ENCODE measurements around the gene CDK14.

CDK14 gene

DNA sequence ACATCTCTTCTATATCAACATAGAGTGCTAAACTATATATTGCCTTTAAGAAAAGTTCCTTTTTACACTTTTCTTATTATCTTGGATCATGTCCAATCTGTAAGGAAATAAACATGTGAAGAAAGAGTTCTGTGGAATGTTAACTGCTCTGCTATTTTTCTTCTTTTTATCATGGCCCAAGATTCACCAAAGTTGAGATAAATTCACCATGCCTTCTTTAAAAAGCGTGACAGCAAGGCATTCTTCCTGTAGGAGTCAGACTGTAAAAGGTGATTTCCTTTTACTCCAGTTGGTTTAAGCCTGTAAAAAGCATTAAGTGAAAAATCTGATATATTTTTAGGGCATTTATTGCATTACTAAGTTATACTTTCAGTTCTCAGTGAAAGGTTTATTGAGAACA, 502.4 kb downstream of the CDK14 start:
- WGBS, 2 experiments, result 91 to 92% methylated on average over 1 of the region's 1 CpG
- Histone ChIP-seq H3K9me3 (ENCODE audit: control insufficient read depth, low read length) (no peaks in the 10 kb centered on the region), H3K36me3 (ENCODE audit: control insufficient read depth, insufficient read depth, low read length) (no peaks in the 10 kb centered on the region), H3K4me1 (ENCODE audit: control insufficient read depth, insufficient read depth, low read length) (no peaks in the 10 kb centered on the region), H3K27me3 (ENCODE audit: control insufficient read depth, insufficient read depth, low read length, poor library complexity, severe bottlenecking) (no peaks in the 10 kb centered on the region), H3K27ac (ENCODE audit: insufficient read depth, low read depth, low read length, poor library complexity, severe bottlenecking) (no peak overlapping the region), H3K4me3 (ENCODE audit: insufficient read depth, low read depth, low read length) (no peak overlapping the region)

DNA sequence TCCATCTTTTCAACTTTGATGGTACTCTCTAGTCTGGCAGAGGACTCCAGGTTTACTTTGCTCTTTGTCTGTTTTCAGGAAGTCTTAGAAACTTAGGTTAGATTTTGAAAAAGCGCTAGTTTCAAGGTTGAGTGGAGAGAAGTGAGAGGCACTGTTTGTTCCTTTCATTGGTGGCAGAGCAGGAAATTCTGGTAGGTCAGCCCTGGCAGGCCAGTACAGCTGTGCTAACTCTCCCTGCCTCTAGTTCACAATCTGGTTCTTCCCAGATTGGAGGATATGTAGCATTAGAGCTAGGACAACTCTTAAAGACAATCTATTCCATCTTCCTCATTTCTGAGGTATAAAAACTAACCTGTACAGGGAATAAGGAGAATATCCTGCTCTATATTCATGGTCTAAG, 507.2 kb downstream of the CDK14 start:
- Histone ChIP-seq H3K4me1 (ENCODE audit: control insufficient read depth, insufficient read depth, low read length) (no peaks in the 10 kb centered on the region), H3K27ac (ENCODE audit: insufficient read depth, low read depth, low read length, poor library complexity, severe bottlenecking) (no peak overlapping the region), H3K9me3 (ENCODE audit: control insufficient read depth, low read length) (no peaks in the 10 kb centered on the region), H3K36me3 (ENCODE audit: control insufficient read depth, insufficient read depth, low read length) (no peaks in the 10 kb centered on the region), H3K27me3 (ENCODE audit: control insufficient read depth, insufficient read depth, low read length, poor library complexity, severe bottlenecking) (no peaks in the 10 kb centered on the region), H3K4me3 (ENCODE audit: insufficient read depth, low read depth, low read length) (no peak overlapping the region)
- WGBS, 2 experiments, result 95 to 96% methylated on average over 1 of the region's 1 CpG

DNA sequence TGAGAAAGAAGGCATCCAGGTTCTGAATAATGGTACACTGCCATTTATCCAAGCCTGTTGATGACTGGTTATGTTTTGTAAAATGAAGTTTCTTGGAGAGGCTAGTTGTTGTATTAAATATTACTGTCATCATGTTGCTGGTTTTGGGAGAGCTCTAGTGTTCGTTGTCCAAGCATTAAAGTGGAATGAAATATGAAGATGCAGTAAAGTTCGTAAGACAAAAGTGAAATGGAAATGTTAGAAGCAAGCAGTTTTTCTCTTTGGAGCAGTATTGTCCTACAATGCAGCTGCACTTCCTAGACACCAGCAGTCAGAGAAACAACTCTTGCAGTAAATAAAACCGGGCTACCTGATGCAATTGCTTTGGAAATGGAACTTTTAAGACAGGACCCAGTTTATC, 511.3 kb downstream of the CDK14 start:
- H3K4me1 ChIP-seq (ENCODE audit: control insufficient read depth, insufficient read depth, low read length), result no peaks in the 10 kb centered on the region
- 88 to 95% methylated on average over 3 of the region's 3 CpGs for WGBS, 2 experiments
- H3K9me3 ChIP-seq (ENCODE audit: control insufficient read depth, low read length), result no peaks in the 10 kb centered on the region
- no peaks in the 10 kb centered on the region for H3K27me3 ChIP-seq (ENCODE audit: control insufficient read depth, insufficient read depth, low read length, poor library complexity, severe bottlenecking)
- no peak overlapping the region for H3K4me3 ChIP-seq (ENCODE audit: insufficient read depth, low read depth, low read length)
- no peak overlapping the region for H3K27ac ChIP-seq (ENCODE audit: insufficient read depth, low read depth, low read length, poor library complexity, severe bottlenecking)
- no peaks in the 10 kb centered on the region for H3K36me3 ChIP-seq (ENCODE audit: control insufficient read depth, insufficient read depth, low read length)

DNA sequence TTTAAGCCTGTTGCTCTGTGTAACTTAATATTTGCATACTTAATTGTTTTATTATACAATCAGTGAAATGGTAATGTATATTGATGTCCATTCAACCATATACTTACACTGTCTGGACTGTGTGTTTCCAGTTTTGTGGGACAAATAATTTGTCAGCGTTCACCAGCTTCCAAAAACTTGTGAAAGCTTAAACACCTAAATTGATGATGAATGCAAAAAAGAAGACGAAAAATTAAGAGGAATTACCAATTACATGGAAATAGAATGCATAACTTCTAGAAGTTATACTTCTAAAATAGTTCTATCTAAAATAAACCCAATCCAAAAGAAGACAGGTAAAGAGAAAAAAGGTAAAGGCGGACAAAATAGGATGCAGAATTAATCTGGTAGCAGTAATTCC, 513.1 kb downstream of the CDK14 start:
- H3K9me3 ChIP-seq (ENCODE audit: control insufficient read depth, low read length), result no peaks in the 10 kb centered on the region
- H3K4me3 ChIP-seq (ENCODE audit: insufficient read depth, low read depth, low read length), result no peak overlapping the region
- no peaks in the 10 kb centered on the region for H3K27me3 ChIP-seq (ENCODE audit: control insufficient read depth, insufficient read depth, low read length, poor library complexity, severe bottlenecking)
- no peaks in the 10 kb centered on the region for H3K4me1 ChIP-seq (ENCODE audit: control insufficient read depth, insufficient read depth, low read length)
- H3K27ac ChIP-seq (ENCODE audit: insufficient read depth, low read depth, low read length, poor library complexity, severe bottlenecking), result no peak overlapping the region
- H3K36me3 ChIP-seq (ENCODE audit: control insufficient read depth, insufficient read depth, low read length), result no peaks in the 10 kb centered on the region
- WGBS, 2 experiments, result 100% methylated on average over 1 of the region's 3 CpGs

DNA sequence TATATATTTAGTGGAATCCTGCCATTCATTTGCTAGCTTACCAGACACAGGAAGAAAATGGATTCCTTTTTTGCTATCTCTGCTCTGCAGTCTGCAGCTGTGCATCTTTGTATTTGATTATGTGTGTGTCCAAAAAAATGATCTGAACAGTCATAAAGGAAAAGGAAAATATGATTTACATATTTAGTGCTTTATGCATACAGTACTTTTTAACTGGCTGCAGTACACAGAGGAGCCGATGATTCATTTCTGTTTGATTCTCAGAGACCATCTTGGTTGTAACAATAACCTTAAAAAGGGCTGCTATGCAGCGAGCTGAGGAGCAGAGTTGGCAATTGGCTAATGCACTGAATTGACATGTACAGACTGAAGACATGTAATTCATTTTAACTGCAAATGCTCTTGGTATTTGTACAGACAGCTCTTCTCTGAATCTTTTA, 516.8 kb downstream of the CDK14 start:
- no peak overlapping the region for H3K4me3 ChIP-seq (ENCODE audit: insufficient read depth, low read depth, low read length)
- H3K27ac ChIP-seq (ENCODE audit: insufficient read depth, low read depth, low read length, poor library complexity, severe bottlenecking), result no peak overlapping the region
- no peaks in the 10 kb centered on the region for H3K4me1 ChIP-seq (ENCODE audit: control insufficient read depth, insufficient read depth, low read length)
- no peaks in the 10 kb centered on the region for H3K27me3 ChIP-seq (ENCODE audit: control insufficient read depth, insufficient read depth, low read length, poor library complexity, severe bottlenecking)
- WGBS, 2 experiments, result 93 to 94% methylated on average over 2 of the region's 2 CpGs
- H3K9me3 ChIP-seq (ENCODE audit: control insufficient read depth, low read length), result no peaks in the 10 kb centered on the region
- H3K36me3 ChIP-seq (ENCODE audit: control insufficient read depth, insufficient read depth, low read length), result no peaks in the 10 kb centered on the region

DNA sequence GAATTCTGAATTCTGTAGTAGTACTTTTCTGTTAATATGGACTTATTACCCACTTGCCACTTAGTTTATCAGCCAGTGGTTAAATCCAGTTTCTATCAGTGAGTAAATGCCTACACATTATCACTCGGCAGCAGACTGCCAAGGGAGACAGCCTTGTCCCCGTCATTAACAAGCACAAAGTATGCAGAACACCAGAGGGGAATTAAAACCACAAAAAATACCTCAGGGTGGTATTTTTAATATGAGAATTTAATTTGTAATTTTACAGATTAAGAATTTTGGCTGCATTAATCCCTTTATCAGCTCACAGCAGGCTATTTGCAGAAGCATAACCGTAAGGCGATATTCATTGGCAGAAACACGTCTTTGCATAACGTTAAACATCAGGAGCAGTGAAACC, 518.1 kb downstream of the CDK14 start:
- Histone ChIP-seq H3K4me3 (ENCODE audit: insufficient read depth, low read depth, low read length) (no peak overlapping the region), H3K27ac (ENCODE audit: insufficient read depth, low read depth, low read length, poor library complexity, severe bottlenecking) (no peak overlapping the region), H3K4me1 (ENCODE audit: control insufficient read depth, insufficient read depth, low read length) (no peaks in the 10 kb centered on the region), H3K27me3 (ENCODE audit: control insufficient read depth, insufficient read depth, low read length, poor library complexity, severe bottlenecking) (no peaks in the 10 kb centered on the region), H3K9me3 (ENCODE audit: control insufficient read depth, low read length) (no peaks in the 10 kb centered on the region), H3K36me3 (ENCODE audit: control insufficient read depth, insufficient read depth, low read length) (no peaks in the 10 kb centered on the region)
- WGBS, 2 experiments, result 91 to 93% methylated on average over 6 of the region's 6 CpGs

DNA sequence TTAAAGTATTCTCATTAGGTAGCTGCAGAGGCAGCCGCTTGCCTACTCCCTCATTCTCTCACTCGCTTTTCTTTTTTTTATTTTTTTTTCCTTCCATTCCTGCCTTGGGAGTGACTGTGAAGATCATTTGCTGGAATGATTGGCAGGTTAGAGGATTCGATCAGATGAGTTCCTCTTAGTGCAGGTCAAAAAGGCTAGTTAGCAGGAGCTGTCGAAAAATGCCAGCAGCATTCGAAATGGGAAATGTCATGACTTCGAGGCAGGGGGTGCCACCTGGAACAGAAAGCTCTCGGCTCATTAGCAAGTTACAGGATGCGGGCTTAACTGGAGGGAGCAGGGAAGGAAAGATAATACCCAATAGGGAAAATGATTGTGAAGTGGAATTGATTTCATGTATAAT, 530.6 kb downstream of the CDK14 start:
- Histone ChIP-seq H3K4me3 (ENCODE audit: insufficient read depth, low read depth, low read length) (no peak overlapping the region), H3K36me3 (ENCODE audit: control insufficient read depth, insufficient read depth, low read length) (no peaks in the 10 kb centered on the region), H3K9me3 (ENCODE audit: control insufficient read depth, low read length) (no peaks in the 10 kb centered on the region), H3K27ac (ENCODE audit: insufficient read depth, low read depth, low read length, poor library complexity, severe bottlenecking) (peak overlapping the region; percentile 28), H3K4me1 (ENCODE audit: control insufficient read depth, insufficient read depth, low read length) (peaks cover 43% of the 10 kb centered on the region), H3K27me3 (ENCODE audit: control insufficient read depth, insufficient read depth, low read length, poor library complexity, severe bottlenecking) (no peaks in the 10 kb centered on the region)
- WGBS, 2 experiments, result 7 to 11% methylated on average over 7 to 8 of the region's 8 CpGs

DNA sequence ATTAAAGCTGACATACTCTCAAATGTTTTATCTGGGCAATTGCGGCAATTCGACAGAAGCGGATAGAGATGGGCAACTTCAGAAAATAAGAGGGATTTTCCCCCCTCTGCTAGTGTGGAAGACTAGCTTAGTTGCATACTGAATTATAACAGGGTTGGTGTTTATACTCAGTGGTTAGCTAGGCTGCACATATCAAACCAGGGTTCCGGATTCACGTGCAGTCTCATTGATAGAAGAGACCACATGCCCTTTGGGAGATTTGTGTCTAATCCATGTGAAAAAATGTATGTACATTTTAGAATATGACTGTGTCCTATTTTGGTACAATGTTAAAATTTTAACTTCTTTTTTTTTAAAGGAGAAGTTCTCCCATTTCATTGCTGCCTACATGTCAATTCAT, 531.2 kb downstream of the CDK14 start:
- 87 to 92% methylated on average over 5 of the region's 5 CpGs for WGBS, 2 experiments
- no peaks in the 10 kb centered on the region for H3K9me3 ChIP-seq (ENCODE audit: control insufficient read depth, low read length)
- H3K4me1 ChIP-seq (ENCODE audit: control insufficient read depth, insufficient read depth, low read length), result peaks cover 43% of the 10 kb centered on the region
- no peak overlapping the region for H3K27ac ChIP-seq (ENCODE audit: insufficient read depth, low read depth, low read length, poor library complexity, severe bottlenecking)
- no peak overlapping the region for H3K4me3 ChIP-seq (ENCODE audit: insufficient read depth, low read depth, low read length)
- H3K27me3 ChIP-seq (ENCODE audit: control insufficient read depth, insufficient read depth, low read length, poor library complexity, severe bottlenecking), result no peaks in the 10 kb centered on the region
- no peaks in the 10 kb centered on the region for H3K36me3 ChIP-seq (ENCODE audit: control insufficient read depth, insufficient read depth, low read length)

DNA sequence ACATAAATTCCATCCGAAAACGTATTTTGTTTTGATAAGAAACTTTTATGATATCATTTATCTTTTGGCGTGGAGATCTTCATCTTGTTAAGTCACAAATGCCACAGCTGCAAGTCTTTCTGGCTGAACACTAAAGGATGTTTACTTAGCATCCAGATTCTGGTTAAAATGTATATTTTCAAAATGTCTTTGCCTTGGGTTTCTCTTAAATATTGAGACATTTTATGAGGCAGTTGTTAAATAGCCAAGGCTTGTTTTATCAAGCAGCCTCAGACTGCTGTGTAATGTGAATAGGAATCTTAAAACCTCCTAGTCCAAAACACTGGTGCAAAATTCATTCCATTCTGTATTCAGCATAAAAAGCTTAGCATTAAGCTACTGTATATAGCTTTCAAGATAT, 531.8 kb downstream of the CDK14 start:
- no peak overlapping the region for H3K27ac ChIP-seq (ENCODE audit: insufficient read depth, low read depth, low read length, poor library complexity, severe bottlenecking)
- H3K4me1 ChIP-seq (ENCODE audit: control insufficient read depth, insufficient read depth, low read length), result peaks cover 43% of the 10 kb centered on the region
- WGBS, 2 experiments, result 77 to 90% methylated on average over 2 to 3 of the region's 3 CpGs
- no peak overlapping the region for H3K4me3 ChIP-seq (ENCODE audit: insufficient read depth, low read depth, low read length)
- no peaks in the 10 kb centered on the region for H3K36me3 ChIP-seq (ENCODE audit: control insufficient read depth, insufficient read depth, low read length)
- H3K27me3 ChIP-seq (ENCODE audit: control insufficient read depth, insufficient read depth, low read length, poor library complexity, severe bottlenecking), result no peaks in the 10 kb centered on the region
- no peaks in the 10 kb centered on the region for H3K9me3 ChIP-seq (ENCODE audit: control insufficient read depth, low read length)

DNA sequence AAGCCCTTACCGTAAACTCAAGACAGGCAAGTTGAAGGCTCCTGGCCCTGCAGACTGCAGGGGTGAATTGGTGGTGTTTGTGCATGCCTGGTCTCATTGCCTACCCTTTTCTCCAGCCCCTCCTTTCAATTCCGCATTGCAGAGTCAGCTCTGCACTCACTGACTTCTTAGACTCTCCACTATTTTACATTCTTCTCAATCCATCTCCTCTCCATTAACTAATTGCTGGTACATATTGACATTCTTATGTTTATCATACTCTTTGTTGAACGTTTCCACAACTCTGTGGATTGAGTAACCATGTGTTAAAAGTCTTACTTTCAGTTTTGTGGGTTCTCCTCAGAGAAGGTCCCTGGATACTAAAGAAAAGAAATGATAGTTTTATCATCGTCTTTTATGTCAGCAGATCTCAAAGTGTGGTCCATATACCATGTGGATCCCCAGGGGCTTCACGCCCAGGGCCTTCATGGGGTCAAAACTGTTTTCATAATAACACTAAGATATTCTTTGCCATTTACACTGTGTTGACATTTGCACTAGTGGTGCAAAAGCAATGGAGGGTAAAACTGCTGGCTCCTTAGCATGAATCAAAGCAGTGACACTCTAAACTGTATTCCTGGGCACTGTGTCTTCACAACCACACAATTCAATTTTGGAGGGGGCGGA, 532.7 kb downstream of the CDK14 start:
- WGBS, 2 experiments, result 76 to 78% methylated on average over 4 to 5 of the region's 6 CpGs
- H3K4me1 ChIP-seq (ENCODE audit: control insufficient read depth, insufficient read depth, low read length), result peaks cover 43% of the 10 kb centered on the region
- H3K36me3 ChIP-seq (ENCODE audit: control insufficient read depth, insufficient read depth, low read length), result no peaks in the 10 kb centered on the region
- no peak overlapping the region for H3K27ac ChIP-seq (ENCODE audit: insufficient read depth, low read depth, low read length, poor library complexity, severe bottlenecking)
- H3K9me3 ChIP-seq (ENCODE audit: control insufficient read depth, low read length), result no peaks in the 10 kb centered on the region
- no peaks in the 10 kb centered on the region for H3K27me3 ChIP-seq (ENCODE audit: control insufficient read depth, insufficient read depth, low read length, poor library complexity, severe bottlenecking)
- H3K4me3 ChIP-seq (ENCODE audit: insufficient read depth, low read depth, low read length), result no peak overlapping the region

DNA sequence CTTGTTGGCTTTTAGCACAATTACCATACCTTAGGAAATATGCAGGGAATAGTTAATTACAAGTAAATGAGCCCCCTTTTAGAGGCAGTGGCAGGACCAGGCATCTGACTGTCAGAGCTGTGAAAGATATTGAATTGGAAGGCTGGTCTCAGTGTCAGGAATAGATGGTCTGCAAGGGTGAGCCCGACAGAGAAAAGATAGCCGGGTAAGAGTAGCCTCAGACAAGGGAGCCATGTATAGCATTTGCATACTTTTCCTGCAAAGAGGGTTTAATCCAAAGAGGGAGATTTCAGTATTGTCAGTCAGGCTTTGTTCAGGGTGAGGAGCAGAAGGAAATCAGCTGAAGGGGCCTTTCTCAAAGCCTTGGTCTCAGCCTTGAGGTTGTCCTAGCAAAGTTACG, 539.2 kb downstream of the CDK14 start:
- Histone ChIP-seq H3K4me3 (ENCODE audit: insufficient read depth, low read depth, low read length) (no peak overlapping the region), H3K4me1 (ENCODE audit: control insufficient read depth, insufficient read depth, low read length) (peaks cover 43% of the 10 kb centered on the region), H3K27me3 (ENCODE audit: control insufficient read depth, insufficient read depth, low read length, poor library complexity, severe bottlenecking) (no peaks in the 10 kb centered on the region), H3K9me3 (ENCODE audit: control insufficient read depth, low read length) (no peaks in the 10 kb centered on the region), H3K36me3 (ENCODE audit: control insufficient read depth, insufficient read depth, low read length) (no peaks in the 10 kb centered on the region), H3K27ac (ENCODE audit: insufficient read depth, low read depth, low read length, poor library complexity, severe bottlenecking) (no peak overlapping the region)
- WGBS, 2 experiments, result 37 to 40% methylated on average over 3 of the region's 3 CpGs
